Fibroblast of the aortic adventitia (primary cell): ENCODE measurements around the gene ZNF804A. TPM values are rescaled to one million over a fixed set of nuclear protein-coding genes. Genes with fewer than 3 reads are reported as not detected.
A peak's percentile ranks its signal among the peaks of the same experiment; 100 is the strongest.
"Not testable (repeated sequence)": the region's sequence is repeated elsewhere in the genome, so short reads cannot be mapped to it uniquely, and the experiment has no call there.

ENCODE experiments used
- DNase-seq: peaks from one replicate; pipeline ENCODE4 v3.0.0-alpha.2; 2010; ENCODE audit warnings: low read depth
- H3K4me3 ChIP-seq: 2 replicates; pipeline ENCODE4 v1.5.1; 2011; ENCODE audit warnings: low read depth, mild to moderate bottlenecking, control low read depth, low read length, moderate library complexity
- CTCF ChIP-seq: IDR thresholded peaks from 2 replicates; pipeline ENCODE4 v1.5.1; 2011; ENCODE audit warnings: mild to moderate bottlenecking, low read length, control low read depth, inconsistent platforms; ENCODE audit not compliant: insufficient read depth
- total RNA-seq: library from RNA; depleted of rRNA; stranded (reverse); fragments of >200 nt; gene quantifications from 2 replicates; pipeline ENCODE4 v1.2.3, GENCODE V29; 2012; ENCODE audit warnings: low replicate concordance

Gene ZNF804A
- total RNA-seq, 1 donor = 12.9 TPM

DNA sequence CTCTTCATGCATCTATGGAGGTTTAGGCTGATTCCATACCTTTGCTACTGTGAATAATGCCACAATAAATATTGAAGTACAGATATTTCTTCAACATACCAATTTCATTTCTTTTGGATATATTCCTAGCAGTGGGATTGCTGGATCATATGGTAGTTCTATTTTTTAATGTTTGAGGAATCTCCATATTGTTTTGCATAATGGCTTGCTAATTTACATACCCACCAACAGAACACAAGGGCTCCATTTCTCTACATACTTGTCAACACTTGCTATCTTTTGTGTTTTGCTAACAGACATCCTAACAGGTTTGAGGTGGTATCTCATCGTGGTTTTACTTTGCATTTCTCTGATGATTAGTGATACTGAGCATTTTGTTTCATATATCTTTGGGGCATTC lies 253.2 kb downstream of the ZNF804A start:
- TF ChIP-seq CTCF = no peak
- no peak for DNase-seq

GRCh38 chr2:184859187-184859586 lies 260.9 kb downstream of the ZNF804A start:
- TF ChIP-seq CTCF = no peak
- no peak overlapping the region for H3K4me3 ChIP-seq
- DNase-seq = no peak

More for the DNA sequence above, 253.2 kb downstream of the ZNF804A start:
- H3K4me3 ChIP-seq = no peak overlapping the region

- H3K4me3 ChIP-seq = no peak overlapping the region
- no peak for TF ChIP-seq CTCF
- no peak for DNase-seq
Measured at GRCh38 chr2:184860744-184861143, 262.4 kb downstream of the ZNF804A start.

DNA sequence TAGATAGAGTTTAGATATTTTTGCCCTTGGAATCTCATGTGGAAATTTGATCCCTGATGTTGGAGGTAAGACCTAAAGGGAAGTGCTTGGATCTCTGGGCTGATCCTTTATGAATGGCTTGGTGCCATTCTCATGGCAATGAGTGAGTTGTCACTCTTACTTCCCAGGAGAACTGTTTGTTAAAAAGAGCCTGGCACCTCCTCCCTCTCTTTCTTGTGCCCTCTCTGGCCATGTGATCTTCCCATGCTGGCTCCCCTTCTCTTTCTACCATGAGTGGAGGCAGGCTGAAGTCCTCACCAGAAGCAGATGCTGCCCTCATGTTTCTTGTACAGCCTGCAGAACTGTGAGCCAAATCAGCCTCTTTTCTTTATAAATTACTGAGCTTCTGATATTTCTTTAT lies 276.9 kb downstream of the ZNF804A start:
- no peak overlapping the region for H3K4me3 ChIP-seq
- DNase-seq = no peak

GRCh38 chr2:184875911-184876310 lies 277.6 kb downstream of the ZNF804A start:
- DNase-seq = peak; percentile 39
- no peak overlapping the region for H3K4me3 ChIP-seq
- TF ChIP-seq CTCF = no peak

More for the DNA sequence above, 276.9 kb downstream of the ZNF804A start:
- TF ChIP-seq CTCF = no peak

DNA sequence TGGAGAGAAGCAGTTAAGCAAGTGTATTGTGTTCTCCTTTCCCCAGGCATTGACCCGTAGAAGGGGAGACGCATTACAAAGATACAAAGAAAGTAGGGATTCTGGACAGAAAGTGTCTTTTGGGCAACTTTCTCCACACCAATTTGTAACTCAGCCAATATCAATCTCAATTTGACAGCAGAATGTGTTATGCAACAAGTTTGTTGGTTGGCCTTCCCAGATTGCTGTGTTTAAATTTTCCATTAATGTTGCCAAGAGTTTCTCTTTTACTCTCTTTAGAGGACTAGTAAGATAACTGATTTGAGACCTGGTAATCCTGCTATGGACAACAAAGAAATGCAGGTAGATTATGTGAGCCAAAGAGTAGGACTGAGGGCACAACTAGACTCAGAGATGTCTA lies 279.6 kb downstream of the ZNF804A start:
- H3K4me3 ChIP-seq = no peak overlapping the region
- peak; percentile 45 for DNase-seq
- no peak for TF ChIP-seq CTCF

DNA sequence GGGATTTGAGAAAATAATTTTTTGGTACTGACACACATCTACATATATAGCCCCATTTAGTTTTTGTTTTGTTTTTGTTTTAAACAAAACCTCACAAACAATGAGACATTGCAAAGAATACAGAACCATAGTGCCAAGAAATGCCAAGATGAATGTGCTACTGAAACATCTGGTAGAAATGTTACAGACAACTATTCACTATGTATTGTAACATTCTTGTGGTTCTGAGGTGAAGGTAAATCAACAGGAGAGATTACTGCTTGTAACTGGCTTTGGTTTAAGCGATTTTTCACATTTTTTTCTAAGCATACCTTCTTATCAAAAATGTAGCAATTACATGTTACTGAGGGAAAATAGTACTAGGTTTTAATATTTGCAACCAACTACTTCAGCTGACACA lies 281.3 kb downstream of the ZNF804A start:
- TF ChIP-seq CTCF = no peak
- no peak overlapping the region for H3K4me3 ChIP-seq
- peak; percentile 46 for DNase-seq

DNA sequence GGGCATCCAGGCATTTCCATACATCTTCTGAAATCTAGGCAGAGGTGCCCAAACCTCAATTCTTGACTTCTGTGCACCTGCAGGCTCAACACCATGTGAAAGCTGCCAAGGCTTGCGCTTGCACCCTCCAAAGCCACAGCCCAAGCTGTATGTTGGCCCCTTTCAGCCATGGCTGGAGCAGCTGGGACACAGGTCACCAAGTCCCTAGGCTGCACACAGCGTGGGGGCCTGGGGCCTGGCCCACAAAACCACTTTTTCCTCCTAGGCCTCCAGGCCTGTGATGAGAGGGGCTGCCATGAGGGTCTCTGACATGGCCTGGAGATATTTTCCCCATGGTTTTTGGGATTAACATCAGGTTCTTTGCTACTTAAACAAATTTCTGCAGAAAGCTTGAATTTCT lies 288.3 kb downstream of the ZNF804A start:
- H3K4me3 ChIP-seq, DNase-seq: not testable (repeated sequence)
